Measurements from ENCODE around the gene TNPO3. TPM values are rescaled to one million over a fixed set of nuclear protein-coding genes. Genes with fewer than 3 reads are reported as not detected.

The TNPO3 gene
- total and polyA plus RNA-seq, 2 of the 4 experiments (the other 2 are of a cell fraction): 24.2 to 77.2 TPM

DNA sequence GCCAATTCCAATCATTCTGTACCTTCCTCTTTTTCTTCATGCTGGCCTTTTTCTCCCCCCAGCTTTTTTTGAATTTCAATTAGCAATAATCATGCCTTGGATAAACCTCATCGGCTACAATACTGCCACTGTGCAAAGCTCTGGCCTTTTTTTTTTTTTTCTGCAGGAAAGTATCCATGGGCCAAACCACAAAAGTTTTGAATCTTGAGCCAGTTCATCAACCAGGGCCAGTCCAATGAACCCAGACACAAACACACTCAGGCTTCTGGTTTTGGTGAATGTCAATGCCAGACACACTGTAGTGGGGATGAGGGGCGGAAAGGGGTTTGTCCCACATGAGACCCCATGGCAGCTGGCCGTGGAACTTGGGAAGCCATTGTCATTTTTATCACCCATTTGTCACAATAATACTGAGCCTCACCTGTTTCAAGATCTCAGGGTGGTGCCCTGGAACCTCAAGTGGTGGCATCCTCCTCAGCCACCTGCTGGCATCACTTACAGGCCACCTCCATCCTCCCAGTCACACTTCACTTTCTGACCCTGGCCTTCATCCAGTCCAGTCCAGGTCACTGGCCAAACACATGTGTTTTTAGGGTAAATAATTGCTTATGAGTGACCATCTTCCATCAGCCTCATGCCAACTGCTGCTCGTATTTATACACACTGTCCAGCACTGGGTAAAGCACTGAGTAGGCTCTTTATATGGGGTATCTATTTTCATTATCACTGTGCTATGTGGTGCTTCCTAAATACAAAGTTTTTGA is 48.8 kb upstream of the TNPO3 start:
- H3K9me3 ChIP-seq (ENCODE audit: control insufficient read depth, insufficient read depth, low read length): no peaks in the 10 kb centered on the region
- H3K23ac ChIP-seq (ENCODE audit: low read depth, low read length): no peak overlapping the region
- BruUV-seq (replicated peaks): no TSS peak
- ChIA-PET POLR2A (ENCODE audit: unreplicated experiment) (no interaction called here), CTCF (no interaction called here)
- H3K79me1 ChIP-seq (ENCODE audit: low read depth in 1 of 2, low read length in 2 of 2): no peaks in the 10 kb centered on the region
- no peaks in the 10 kb centered on the region for H3K4me1 ChIP-seq (ENCODE audit: control insufficient read depth, insufficient read depth, low read length)
- ATAC-seq (ENCODE audit: low read depth): no peak
- no peak overlapping the region for H4K5ac ChIP-seq (ENCODE audit: low read depth, low read length)
- H3K4ac ChIP-seq (ENCODE audit: low read depth, low read length): no peak overlapping the region
- H2BK120ac ChIP-seq (ENCODE audit: low read depth, low read length): no peak overlapping the region
- no peak overlapping the region for H2BK5ac ChIP-seq (ENCODE audit: low read depth, low read length, poor library complexity, severe bottlenecking)
- dilution Hi-C loops (cut with HindIII; ENCODE audit: low sequenced_read_pairs, unreplicated experiment) (no loop called here), intact Hi-C loops (cut with micrococcal nuclease) (no loop called here), in situ Hi-C loops (cut with MboI; ENCODE audit: low sequenced_read_pairs) (no loop called here)
- H2AK9ac ChIP-seq (replicated peaks; ENCODE audit: low read depth, low read length, poor library complexity): no peak overlapping the region
- no peak overlapping the region for H2AK5ac ChIP-seq (ENCODE audit: low read depth, low read length)
- no peak overlapping the region for H3K9ac ChIP-seq (ENCODE audit: low read depth, low read length)
- H3K36me3 ChIP-seq (ENCODE audit: control insufficient read depth, insufficient read depth, low read length): no peaks in the 10 kb centered on the region
- H3K27me3 ChIP-seq (ENCODE audit: control insufficient read depth, insufficient read depth, low read length): peaks cover 28% of the 10 kb centered on the region
- H4K20me1 ChIP-seq (ENCODE audit: insufficient read depth, low read length): no peaks in the 10 kb centered on the region
- no peaks in the 10 kb centered on the region for H3K9me1 ChIP-seq (ENCODE audit: insufficient read depth, low read length)
- DNase-seq: no peak
- no peak overlapping the region for H4K8ac ChIP-seq (ENCODE audit: low read depth in 2 of 2, low read length in 2 of 2)
- 83% methylated on average over 1 of the region's 4 CpGs; no CpG with 5 or more reads in 1 of the 2 experiments for WGBS, 2 experiments (ENCODE audit: extremely low coverage in 2 of 2, insufficient read length in 1 of 2)
- H3K18ac ChIP-seq (ENCODE audit: low read depth, low read length): no peak overlapping the region
- H3K14ac ChIP-seq (replicated peaks; ENCODE audit: low read depth, low read length): no peak overlapping the region
- H3K27ac ChIP-seq (ENCODE audit: insufficient read depth, low read length): no peak overlapping the region
- H4K91ac ChIP-seq (ENCODE audit: insufficient read depth, low read depth, low read length): no peak overlapping the region
- H3K56ac ChIP-seq (ENCODE audit: extremely low read depth, insufficient read depth, low read length): no peak overlapping the region
- no peak overlapping the region for H2AFZ ChIP-seq (replicated peaks; ENCODE audit: low read length, poor library complexity)
- no peak for TF ChIP-seq CEBPB (IDR thresholded peaks at IDR 0.05; ENCODE audit: low read depth, low read length)
- TF ChIP-seq, protein P1, sequence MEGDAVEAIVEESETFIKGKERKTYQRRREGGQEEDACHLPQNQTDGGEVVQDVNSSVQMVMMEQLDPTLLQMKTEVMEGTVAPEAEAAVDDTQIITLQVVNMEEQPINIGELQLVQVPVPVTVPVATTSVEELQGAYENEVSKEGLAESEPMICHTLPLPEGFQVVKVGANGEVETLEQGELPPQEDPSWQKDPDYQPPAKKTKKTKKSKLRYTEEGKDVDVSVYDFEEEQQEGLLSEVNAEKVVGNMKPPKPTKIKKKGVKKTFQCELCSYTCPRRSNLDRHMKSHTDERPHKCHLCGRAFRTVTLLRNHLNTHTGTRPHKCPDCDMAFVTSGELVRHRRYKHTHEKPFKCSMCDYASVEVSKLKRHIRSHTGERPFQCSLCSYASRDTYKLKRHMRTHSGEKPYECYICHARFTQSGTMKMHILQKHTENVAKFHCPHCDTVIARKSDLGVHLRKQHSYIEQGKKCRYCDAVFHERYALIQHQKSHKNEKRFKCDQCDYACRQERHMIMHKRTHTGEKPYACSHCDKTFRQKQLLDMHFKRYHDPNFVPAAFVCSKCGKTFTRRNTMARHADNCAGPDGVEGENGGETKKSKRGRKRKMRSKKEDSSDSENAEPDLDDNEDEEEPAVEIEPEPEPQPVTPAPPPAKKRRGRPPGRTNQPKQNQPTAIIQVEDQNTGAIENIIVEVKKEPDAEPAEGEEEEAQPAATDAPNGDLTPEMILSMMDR (conservative IDR thresholded peaks at IDR 0.05; ENCODE audit: low read depth, low read length): no peak
- no peak for TF ChIP-seq RFX5 (IDR thresholded peaks at IDR 0.05; ENCODE audit: low read depth, low read length)
- TF ChIP-seq RCOR1 (IDR thresholded peaks at IDR 0.05; ENCODE audit: insufficient replicate concordance, low read length): no peak
- TF ChIP-seq NFE2L2 (IDR thresholded peaks at IDR 0.05; ENCODE audit: low read depth, low read length): no peak
- no peak for TF ChIP-seq POLR2A (IDR thresholded peaks at IDR 0.05; ENCODE audit: low read depth, low read length)
- TF ChIP-seq BHLHE40 (IDR thresholded peaks at IDR 0.05; ENCODE audit: low read depth, low read length): no peak
- TF ChIP-seq, protein P2, sequence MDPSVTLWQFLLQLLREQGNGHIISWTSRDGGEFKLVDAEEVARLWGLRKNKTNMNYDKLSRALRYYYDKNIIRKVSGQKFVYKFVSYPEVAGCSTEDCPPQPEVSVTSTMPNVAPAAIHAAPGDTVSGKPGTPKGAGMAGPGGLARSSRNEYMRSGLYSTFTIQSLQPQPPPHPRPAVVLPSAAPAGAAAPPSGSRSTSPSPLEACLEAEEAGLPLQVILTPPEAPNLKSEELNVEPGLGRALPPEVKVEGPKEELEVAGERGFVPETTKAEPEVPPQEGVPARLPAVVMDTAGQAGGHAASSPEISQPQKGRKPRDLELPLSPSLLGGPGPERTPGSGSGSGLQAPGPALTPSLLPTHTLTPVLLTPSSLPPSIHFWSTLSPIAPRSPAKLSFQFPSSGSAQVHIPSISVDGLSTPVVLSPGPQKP (IDR thresholded peaks at IDR 0.05; ENCODE audit: borderline replicate concordance, low read depth, low read length): no peak
- TF ChIP-seq FOS (IDR thresholded peaks at IDR 0.05; ENCODE audit: low read depth, low read length): no peak
- TF ChIP-seq CHD1 (IDR thresholded peaks at IDR 0.05; ENCODE audit: low read depth, low read length): no peak
- TF ChIP-seq, protein P3, sequence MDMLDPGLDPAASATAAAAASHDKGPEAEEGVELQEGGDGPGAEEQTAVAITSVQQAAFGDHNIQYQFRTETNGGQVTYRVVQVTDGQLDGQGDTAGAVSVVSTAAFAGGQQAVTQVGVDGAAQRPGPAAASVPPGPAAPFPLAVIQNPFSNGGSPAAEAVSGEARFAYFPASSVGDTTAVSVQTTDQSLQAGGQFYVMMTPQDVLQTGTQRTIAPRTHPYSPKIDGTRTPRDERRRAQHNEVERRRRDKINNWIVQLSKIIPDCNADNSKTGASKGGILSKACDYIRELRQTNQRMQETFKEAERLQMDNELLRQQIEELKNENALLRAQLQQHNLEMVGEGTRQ (IDR thresholded peaks at IDR 0.05; ENCODE audit: low read depth, low read length): no peak
- no peak overlapping the region for H2BK15ac ChIP-seq (ENCODE audit: low read depth, low read length)
- H2BK20ac ChIP-seq (ENCODE audit: low read depth, low read length): no peak overlapping the region
- H3K4me3 ChIP-seq (ENCODE audit: insufficient read depth, low read depth, low read length): no peak overlapping the region
- H3K4me2 ChIP-seq (ENCODE audit: low read depth, low read length): no peak overlapping the region
